GM18873 (cell line): ENCODE results near the gene DAP3.
"Not testable (repeated sequence)": the region's sequence is repeated elsewhere in the genome, so short reads cannot be mapped to it uniquely, and the experiment has no call there.

ENCODE experiments used
- ATAC-seq: cut with Tn5 transposase; IDR thresholded peaks from one replicate; pipeline ENCODE4 v1.9.1; 2021; ENCODE audit warnings: mild to moderate bottlenecking, moderate library complexity, moderate number of reproducible peaks; ENCODE audit not compliant: unreplicated experiment, low FRiP score

The DAP3 gene

DNA sequence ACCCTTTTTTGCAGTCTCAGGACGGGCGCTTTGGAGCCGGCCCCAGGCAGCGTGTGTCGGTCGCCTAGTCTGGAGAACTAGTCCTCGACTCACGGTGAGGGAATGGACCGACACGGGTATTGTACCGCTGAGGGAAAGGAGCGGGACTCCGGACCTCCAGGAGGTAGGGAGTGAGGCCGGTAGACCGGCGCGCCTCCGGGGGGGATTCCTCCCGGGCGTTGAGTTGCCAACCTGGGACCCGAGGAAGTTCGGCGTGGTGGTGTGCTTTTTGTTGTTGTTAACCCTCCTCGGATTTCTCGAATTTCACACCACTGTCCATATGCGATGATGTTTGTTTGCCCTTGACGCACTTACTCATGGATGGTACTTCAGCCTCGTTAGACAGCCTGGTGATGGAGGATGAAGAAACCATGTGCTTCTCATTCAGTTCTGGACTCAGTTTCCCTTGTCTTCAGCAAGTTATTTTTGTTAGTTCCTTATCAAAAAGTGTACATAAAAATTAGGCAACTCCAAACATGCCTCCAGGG is at the start of gene DAP3:
Gene DAP3, plus strand, starts transcription at position 11 of the 527 bp plus-strand sequence. CDS start 20,689 bp downstream, outside the sequence.
- not testable (repeated sequence) for ATAC-seq

DNA sequence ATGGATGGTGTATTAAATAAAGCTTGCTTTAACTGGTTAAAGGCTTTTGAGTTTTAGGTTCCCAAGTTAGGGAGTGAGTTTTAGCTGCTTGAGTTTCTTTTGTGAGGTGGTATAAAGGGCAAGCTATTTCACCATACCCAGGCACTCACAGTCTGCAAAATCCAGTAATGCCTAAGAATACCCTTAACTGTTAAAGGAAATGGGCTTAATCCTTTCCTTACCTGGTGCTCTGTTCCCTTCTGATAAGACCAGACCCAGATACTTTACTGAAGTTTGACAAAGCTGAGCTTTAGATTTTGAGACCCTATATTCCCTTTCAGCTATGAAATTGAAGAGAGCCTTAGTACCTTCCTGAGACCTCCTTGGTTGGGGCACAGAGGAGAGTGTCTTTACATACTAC is 48.5 kb upstream of the DAP3 start:
- no peak for ATAC-seq

DNA sequence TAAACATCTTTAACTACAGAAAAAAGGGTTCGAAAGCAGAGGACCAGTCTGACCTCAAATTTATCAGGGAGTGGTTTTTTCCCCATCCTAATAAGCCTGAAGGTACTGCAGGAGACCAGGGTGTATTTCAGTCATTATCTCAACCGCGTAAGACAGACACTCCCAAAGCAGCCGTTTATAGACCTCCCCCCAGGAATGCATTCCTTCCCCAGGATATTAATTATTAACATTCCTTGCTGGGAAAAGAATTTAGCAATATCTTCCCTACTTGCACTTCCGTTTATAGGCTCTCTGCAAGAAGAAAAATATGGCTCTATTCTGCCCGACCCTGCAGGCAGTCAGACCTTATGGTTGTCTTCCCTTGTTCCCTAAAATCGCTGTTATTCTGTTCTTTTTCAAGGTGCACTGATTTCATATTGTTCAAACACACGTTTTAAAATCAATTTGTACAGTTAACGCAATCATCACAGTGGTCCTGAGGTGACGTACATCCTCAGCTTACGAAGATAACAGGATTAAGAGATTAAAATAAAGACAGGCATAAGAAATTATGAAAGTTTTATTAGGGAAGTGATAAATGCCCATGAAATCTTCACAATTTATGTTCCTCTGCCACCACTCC is 46.2 kb upstream of the DAP3 start:
- ATAC-seq, result not testable (repeated sequence)

DNA sequence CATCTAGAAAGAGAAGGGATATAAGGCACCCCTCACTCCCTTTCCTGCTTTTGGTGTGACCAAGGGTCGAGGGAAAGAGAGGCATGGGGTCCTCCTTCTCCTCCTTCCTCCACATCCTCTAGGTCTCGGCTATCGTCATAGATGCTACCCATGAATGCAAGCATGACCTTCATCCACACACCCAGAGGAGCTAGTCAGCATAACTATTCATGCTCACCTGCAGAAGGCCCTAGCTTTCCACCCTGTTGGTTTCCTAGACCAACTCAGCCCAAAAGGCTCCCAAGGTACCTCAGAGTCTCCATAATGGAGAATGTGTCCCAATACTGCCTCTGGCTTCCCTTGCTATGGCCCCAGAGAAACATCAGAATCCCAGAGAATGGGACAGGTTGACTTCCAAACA is 45.7 kb upstream of the DAP3 start:
- ATAC-seq, result no peak

DNA sequence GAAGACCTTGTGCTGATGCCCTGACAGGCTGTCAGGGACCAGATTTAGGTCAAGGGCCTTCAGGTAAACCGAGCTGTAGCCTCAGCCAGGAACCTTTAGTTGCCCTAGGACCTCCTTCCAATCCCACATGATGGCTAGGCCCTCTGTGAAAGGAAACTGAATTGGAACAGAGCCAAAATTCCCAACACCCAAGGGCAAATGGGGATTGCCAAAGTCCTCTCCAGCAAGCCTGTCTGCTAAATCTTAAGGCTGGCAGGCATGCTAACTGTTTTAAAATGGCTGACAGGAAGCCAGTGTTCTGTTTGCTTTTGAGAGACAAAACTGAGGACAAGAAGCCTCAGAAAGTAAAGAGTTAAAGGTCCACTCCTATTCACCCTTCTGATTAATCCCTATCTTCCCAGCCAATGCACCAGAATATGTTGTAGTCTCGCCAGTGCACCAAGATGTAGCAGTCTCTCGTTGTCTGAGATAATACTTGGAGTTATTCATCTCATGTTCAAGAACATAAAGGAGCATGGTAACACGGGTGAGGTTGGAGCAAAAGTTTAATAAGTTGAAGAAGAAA is 43.8 kb upstream of the DAP3 start:
- no peak for ATAC-seq

DNA sequence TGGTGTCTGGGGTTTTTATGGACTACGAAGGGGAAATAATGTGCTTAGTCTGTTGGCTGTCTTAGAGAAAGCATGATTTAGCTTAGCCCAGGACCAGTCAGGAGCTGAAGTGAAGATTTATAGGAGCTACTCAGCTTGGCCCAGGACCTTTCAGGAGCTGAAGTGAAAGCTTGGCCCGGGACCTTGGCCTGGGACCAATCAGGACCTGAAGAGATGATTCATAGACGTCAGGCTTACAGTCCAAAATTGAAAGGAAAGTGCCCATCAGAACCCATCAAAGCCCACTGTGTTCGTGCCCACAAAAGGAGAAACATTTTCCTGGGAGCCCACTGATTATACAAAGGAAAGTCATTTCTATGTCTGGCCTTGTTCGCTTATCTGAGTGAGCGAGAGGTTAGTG is 43.2 kb upstream of the DAP3 start:
- no peak for ATAC-seq

DNA sequence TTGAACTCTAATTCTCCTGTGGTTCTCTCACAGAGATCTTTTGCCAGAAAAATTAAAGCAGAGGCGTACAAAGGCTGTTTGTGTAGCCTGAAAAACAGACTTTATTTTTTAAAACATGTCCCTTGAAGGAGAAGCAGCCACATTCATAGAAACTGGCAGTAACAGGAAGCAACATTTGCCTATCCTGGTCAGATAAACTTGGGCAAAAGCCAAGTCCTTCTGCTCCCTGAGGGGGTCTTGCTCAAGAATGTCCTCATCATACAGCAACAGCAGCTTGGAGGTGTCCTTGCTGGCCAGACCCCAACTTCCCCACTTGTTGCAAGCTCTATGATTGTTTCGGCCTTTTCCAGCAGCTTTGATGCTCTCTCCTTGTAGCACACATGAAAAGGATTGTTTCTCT is 42.6 kb upstream of the DAP3 start:
- no peak for ATAC-seq

DNA sequence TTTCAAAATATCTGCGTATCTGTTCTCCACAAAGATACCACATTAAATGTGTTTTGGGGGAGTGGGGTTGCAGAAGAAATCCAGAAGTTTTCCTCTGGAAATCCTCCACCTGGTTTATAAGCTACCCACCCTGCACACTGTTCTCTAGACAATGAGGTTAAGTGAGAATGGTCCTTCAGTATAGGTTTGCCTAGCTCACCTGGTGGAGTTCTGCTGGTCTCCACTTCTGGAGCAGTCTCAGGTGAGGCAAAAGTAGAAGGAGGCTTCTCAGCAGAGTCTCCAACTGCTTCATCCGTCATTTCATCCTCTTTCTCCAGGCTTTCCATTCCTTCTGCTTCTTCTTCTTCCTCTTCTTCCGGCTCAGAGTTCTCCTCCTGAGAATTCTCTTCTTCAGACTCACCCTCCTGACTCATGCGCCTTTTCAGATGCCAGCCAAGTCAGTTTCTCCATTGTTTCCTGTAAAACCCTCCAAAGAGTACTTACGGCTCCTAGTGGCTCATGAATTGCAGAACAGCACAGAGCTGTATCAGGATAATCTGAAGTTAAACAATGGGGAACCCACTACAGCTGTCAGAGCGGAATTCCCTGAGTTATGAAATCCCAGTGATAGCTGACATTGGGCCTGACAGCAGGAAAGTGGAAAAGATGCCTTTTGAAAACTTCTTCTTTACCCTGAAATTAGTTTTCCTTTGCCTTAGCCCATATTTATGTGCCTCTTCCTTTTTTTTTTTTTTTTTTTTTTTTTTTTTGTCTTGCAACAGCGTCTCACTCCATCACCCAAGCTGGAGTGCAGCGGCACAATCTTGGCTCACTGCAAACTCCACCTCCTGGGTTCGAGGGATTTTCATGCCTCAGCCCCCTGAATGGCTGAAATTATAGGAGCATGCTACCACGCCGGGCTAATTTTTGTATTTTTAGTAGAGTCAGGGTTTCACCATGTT is 40.4 kb upstream of the DAP3 start:
- ATAC-seq, result no peak

DNA sequence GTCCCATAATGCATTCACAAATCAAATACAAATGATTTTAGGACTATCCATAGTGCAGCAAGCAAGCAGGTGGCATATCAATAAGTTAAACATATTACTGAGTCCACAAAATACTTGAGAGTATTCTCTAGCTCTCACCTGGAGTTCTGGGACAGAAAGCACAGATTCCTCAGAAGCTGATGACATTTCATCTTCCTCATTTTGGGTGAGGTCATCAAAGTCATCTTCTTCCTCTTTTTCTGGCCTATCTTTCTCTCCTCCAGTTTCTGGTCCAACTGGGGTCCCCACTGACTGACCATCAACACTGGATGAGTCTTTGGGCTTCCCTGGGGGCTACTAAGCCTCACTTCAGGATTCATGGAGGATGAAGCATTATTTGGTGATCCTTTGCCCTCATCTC is 39.2 kb upstream of the DAP3 start:
- ATAC-seq, result no peak

DNA sequence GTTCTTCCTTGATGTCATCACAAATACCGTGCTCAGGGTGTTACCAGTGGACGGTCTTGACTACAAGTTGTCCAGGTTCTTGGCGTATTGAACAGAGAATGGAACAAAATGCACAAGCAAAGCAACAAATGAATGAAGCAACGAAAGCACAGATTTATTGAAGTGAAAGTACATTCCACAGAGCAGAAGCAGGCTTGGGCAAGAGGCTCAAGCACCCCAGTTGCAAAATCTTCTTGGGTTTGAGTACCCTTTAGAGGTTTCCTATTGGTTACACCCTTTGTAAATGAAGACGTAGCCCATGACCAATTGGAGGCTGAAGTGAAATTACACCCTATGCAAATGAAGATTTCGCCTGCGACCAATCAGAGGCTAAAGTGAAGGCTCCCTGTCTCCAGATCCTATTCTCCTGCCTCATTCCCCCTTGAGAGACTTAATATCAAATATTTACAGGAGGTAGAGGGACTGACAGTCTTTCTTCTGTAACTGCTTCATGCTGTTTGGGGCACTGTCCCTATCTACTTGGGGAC is 38.6 kb upstream of the DAP3 start:
- no peak for ATAC-seq

DNA sequence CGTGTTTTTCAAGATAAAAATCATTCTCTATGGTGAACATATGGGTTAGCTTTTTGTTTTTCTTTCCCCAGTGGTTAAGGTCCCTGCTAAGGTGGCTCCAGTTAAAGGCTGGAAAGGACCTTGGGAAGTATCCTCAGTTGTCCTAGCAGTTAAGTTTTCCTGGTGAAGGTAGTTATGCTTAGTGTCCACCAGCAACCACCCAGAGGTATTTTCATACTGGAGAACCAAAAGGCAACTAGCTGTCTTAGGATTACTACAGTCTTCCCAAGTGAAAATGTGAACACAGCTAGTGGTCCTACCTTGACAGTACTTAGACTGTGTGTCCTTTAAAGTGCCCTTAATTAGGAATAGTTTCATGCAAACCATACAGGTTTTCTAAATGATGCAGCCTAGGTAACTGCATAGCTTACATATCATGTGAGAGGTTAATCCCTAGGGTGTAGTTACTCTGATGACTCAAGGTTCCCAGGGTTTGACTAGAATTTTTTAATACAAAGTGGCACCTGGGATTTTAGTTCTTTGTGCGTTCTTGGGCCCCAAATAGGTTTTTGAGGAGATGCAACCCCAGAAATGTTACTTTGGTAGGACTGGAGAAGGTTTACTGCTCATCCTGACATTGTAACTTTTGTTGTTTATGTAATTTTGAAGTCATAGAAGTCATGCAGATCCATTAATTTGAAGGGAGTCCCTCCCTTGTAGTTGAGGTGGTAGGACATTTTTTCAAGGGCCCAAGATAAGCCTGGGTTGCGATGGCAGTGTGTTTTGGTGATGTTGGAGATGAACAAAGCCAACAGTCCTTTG is 36.8 kb upstream of the DAP3 start:
- ATAC-seq, result no peak

DNA sequence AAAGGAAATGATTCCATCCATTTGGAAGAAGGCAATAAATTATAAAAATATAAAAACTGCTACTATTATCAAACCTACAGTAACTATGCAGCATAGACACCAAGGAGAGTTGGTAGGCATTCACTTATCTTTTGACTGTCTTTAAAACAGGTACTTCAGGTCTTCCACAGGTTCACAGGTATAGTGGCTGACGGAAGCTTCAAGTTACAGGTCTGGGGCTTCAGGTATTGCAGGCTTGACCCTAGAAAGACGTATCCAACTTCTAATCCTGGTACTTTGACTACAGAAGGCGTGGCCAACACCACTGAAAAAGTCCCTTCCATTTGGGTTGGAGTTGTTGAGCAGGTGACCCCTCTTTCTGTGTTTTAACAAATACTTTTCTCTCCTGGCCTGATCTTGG is 35.9 kb upstream of the DAP3 start:
- ATAC-seq, result no peak

DNA sequence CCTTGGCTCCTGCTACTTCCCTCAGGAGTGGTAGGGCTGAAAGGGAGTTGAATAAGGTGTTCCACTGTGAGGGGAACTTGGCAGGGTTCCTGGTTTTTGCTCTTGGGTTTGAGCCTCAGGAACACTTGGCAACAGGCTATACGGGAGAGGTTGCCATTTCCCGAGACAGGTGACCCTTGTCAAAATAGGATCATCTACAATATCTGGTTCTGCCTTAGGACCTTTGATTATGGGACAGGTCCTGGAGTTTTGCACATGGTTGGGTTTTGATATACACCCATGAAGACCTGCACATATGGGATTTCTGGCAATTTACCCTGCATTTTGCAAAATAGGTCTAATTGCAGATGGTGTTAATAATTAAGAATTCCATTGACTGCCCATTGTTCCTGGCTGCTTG is 31.4 kb upstream of the DAP3 start:
- ATAC-seq, result no peak

DNA sequence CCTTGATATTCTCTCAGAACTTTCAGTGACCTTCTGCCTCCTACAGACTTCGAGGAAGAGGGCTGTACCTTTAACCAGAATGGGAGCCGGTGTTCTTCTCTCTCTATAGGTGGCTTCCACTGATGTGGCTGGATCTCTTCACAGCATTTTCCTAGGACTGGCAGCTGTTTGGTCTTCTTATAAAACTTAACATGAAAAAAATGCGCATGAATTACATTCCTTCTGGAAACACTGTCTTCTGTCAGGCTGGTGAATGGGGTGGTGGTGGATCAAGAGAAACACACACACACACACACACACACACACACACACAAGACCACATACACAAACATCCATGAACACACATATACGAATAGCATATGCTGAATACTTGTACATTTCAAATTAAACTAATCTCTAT is 27.7 kb upstream of the DAP3 start:
- not testable (repeated sequence) for ATAC-seq

DNA sequence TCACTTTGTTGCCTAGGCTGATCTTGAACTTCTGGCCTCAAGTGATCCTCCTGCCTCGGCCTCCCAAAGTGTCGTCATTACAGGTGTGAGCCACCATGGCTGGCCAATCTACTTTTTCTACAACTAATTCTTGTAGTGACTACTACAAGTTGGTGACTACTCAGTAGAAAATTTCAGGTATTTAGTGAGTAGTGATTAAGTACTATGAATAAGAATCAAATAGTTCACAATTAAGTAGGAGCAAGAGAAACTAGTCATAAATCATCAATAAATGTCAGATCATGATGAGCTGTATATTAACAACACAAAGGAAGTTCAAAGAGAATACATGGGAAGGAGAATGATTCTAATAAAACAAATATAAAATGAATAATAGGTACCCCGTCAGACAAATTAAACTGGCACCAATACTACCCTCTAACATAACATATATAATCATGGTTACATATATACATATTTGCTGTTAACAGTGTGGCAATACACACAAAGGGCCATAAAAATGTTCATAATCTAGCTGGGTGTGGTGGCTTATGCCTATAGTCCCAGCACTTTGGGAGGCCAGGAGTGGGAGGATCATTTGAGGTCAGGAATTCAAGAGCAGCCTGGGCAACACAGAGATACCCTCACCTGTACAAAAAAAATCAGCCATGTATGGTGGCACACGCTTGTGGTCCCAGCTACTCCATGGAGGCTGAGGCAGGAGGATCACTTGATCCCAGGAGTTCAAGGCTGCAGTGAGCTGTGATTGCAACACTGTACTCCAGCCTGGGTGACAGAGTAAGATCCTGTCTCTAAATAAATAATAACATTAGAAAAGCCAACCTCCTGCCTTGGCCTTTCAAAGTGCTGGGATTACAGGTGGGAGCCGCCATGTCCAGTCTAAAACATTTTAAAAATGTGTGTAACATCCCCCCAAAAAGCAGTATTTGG is 19.4 kb upstream of the DAP3 start:
- ATAC-seq, result no peak

DNA sequence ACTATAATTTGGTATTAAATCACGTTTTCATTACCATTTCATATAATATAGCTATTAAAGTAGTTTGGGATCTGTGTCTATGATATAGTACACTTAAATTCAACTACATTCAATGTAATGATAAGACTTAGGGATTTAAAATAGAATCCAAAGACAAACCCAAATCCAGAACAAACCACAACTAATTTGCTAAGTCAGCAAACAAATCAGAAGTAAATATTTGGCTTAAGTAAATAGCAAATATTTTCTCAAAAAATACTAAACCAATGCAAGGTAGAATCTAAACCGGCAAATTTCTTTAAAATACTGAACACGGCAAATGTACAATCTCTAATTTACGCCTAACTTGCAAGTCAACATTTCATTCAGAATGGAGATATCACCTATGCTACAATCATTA is 17.1 kb upstream of the DAP3 start:
- ATAC-seq, result no peak

DNA sequence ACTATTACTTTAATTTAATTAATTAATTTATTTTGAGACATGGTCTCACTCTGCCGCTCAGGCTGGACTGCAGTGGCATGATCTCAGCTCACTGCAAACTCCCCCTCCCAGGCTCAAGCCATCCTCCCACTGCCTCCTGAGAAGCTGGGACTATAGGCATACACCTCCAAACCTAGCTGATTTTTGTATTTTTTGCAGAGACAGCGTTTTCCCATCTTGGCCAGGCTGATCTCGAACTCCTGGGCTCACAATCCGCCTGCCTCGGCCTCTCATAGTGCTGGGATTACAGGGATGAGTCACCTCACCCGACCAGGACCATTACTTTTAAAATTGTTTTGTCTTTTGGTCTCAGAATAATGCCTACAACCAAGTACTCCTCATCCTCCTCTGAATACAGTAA is 15.9 kb upstream of the DAP3 start:
- no peak for ATAC-seq

DNA sequence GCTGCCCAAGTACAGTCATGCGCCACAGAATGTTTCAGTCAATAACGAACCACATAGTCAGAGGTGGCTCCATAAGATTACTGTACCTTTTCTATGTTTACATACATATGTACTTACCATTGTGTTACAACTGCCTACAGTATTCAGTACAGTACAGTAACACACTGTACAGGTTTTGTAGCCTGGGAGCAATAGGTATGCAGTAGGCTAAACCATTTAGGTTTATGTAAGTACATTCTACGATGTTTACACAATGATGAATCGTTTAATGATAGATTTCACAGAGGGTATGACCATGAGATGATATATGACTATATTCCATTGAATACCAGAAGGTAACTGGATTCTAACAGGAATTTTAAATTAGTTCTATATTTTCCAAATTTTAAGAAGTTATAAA is 10.9 kb upstream of the DAP3 start:
- ATAC-seq, result no peak

DNA sequence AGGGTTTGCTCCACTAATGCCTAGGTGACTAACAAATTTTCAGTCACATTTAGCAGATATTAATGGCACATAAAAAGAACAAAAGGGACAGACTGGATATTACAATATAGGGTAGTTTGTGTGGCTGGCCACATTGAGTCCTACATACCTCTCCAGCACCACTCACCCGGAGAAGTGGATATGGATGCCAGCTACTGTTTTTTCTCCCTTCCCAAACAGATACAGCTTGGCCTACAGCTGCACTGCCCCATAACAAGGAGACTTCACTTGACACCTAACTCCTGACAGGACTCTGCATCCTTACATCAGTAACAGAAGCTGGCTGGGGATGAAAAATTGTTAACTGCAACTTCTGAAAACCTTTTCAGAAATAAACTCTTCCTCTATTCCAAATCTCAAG is 9.9 kb upstream of the DAP3 start:
- not testable (repeated sequence) for ATAC-seq
